Measurements from ENCODE around the gene C1orf122.

- TF ChIP-seq POLR2A (IDR thresholded peaks at IDR 0.05), result no peak
- TF ChIP-seq CTCF (IDR thresholded peaks at IDR 0.05), result no peak
These were observed 45.1 kb upstream of the C1orf122 start for GRCh38 chr1:37762516-37762915.

Data from lower leg skin (tissue), 3 donors.